Glomerular visceral epithelial cell (primary cell): ENCODE results near the gene CD44.

ENCODE experiments used
- DNase-seq: peaks from one replicate; pipeline ENCODE4 v3.0.0-alpha.2; 2016; ENCODE audit errors: extremely low spot score

The CD44 gene

GRCh38 chr11:35139722-35140282 lies 831 bp downstream of the CD44 start:
- peak; percentile 43 for DNase-seq

DNA sequence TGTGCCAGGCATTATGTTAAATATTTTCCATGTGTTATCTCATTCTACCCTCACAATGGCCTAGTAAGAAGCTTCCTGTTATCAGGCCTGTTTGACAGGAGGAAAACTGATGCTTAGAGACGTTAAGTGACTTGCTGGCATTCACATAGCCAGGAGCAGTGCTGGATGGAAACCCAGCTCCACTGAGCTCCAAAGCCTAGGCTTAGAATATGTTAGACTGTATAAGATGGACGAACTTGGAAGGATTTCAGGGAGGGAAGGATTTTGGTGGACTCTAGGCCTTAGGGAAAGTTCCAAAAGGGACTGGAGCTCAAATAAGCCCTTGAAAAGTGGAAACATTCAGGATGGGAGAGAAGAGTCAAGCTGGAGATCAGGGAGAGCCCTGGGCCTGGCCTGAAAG lies 2.1 kb downstream of the CD44 start:
- no peak for DNase-seq

DNA sequence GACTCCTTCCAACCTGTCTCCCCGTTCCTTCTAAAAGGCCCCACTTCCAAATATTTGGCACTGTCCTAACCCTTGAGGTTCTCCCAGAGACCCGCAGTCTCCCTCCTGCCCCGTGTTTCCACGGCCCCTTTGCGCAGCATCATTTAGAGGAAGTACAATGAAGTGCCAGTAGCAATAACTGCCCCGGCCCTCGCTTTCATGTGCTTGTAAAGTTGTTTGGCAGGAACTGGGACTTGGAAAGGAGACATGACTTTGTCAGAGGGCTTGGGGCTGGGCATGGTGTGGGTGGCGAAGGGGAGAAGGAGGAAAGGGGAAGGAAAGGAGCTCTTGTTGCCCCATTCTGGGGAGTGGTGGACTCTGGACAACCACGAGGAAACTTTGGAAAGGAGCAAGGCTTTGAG lies 2.6 kb downstream of the CD44 start:
- DNase-seq: no peak

- DNase-seq: peak; percentile 47
These were observed 3.6 kb downstream of the CD44 start for GRCh38 chr11:35142481-35143075.

DNA sequence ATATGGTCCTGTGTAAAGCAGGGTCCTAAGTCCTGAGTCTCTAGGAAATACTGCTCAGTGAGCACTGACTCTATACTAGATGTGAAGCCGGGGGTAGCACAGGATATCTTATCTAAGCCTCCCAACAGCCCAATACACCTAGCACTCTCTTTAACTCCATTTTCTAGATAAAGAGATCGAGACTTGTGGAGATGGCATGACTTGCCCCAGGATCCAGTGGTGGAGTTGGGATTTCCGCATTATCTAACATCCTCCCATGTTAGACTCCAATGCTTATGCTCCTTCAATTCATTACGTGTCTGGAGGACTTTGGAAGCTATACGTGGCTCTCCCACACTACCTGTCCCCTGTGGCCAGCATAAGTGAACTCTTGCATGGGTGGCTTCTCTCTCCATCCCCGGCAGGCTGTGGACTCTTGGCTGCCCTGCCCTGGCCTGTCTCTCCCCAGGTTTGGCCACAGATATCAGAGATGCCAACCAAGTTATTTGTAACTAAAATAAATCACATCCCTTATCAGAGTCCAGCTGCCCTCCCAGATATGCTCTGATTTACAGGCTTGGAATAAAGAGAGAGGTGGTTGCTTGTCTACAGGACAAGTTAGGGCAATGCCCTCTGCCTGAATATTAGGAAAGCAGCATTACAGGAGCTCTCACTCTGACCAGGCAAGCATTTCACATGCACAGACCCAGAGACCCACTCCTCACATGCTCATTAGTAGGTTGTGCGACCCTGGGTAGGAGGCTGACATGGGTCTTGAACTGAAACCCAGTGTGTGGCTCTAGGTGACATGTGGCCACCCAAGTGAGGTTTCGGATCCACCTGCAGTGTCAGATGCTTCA lies 4.5 kb downstream of the CD44 start:
- no peak for DNase-seq

DNA sequence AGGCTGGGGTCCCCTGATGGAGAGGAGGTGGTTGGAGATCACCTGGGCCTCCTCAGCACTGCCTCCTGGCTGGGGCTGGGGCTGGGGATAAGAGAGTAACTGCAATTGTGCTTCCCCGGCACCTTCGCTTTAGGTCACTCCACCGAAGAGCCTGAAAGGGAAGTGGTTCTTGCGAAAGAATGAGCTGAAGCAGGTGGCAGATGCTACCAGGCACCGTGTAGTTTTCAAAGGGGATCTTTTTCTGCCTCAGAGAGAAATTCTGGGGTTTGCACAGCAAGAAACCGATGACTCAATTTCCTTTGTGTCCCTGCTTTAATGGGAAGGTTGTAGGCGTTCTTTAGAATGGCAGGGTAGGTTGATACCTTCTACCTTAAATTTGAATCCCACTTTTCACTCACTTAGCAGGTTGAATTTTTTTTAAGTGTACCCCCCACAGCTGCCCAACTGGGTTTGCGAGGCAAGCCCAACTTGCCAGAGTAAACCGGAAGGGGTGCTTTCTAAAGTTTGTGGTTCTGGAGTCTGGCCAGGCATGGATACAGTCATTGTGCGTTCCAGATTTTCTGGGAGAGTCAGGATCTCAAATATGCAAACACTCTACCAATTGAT lies 5.3 kb downstream of the CD44 start:
- peak; percentile 76 for DNase-seq

- no peak for DNase-seq
These were observed 5.8 kb downstream of the CD44 start for GRCh38 chr11:35144806-35145205.

- peak; percentile 81 for DNase-seq
These were observed 6.3 kb downstream of the CD44 start for GRCh38 chr11:35145271-35145670.

DNA sequence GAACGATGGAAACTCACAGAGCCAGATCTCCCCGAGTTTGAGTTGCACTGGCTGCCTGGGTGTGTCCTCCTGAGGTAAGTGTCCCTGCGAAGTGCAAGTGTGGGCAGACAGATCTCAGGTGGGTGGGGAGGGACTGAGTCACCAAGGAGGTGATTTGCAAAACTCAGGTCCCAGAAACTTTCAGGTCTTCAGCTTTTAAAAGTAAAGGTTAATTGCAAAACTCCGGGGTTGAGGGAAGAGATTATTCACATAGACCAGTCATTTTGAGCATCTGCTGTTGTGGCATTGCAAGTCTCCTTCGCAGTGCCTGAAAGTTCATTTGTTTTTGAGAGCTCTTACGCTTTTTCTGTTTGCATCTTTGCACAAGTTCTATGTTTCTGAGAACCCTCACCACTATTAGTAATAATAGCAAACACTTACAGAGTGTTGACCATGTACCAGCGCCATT lies 7.1 kb downstream of the CD44 start:
- no peak for DNase-seq

DNA sequence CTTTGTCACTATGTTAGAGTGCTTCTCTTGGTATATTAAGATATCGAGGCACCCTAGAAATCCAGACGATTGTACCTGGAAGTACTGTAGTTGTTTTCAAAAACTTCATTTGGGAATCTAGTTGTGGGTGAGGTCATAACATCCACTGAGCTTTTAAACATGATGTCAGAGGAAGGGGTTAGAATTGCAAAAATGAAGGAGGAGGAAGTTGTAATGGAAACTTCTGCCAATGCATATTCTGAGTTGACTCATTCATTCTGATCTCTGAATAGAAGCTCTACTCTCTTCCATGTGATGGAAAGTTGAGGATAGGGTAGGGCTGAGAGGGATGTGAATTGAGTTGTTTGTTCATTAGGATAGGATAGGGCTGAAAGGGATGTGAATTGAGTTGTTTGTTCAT lies 7.7 kb downstream of the CD44 start:
- no peak for DNase-seq

DNA sequence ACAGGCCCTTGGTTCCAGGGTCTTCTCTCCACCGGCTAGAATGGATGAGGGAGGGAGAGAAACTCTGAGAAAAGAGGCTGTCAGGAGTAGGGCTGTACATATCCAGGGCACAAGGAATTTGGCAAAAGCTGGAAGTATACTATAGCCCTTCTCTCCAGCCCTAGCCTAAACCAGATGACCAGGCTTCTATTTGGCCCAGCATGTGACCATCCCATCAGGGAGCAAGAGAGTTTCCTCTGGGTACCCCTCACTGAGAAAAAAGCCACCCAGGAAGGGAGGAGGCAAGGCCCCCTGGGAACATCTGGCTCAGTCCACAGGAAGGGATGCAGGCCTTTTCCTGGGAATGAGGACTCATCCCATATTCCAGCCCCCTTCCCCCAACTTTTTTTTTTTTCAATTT lies 8.3 kb downstream of the CD44 start:
- DNase-seq: no peak

DNA sequence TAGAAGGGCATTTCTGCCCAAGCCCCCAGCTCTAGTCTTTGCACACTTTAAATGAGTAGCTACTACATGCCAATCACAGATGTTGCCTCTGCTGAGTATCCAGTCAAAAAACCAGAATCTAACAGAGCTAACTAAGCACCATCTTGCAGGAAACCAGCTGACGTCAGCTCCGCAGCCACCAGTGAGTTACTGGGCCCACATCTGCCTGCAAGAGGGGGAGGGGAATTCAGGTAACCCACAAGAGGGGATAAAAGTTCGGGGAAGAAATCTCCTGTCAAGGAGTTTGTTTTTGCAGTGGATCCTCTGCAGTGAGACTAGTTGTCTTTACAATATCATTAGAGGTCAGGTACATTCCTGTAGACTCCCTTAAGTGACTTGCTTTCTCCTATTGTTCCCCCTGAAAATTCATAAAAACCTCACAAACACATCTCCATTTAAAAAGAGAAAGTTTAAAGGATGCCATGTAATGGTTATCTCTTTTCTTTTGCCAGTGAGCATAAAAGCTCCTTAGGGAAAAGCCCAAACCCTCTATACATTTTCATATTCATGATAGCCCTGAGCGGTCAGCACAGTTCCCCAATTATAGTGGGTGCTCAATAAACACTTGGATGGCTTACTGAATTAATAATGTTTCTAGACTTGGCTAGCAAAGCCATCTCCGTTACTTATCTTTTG lies 9.3 kb downstream of the CD44 start:
- DNase-seq: no peak

- DNase-seq: no peak
These were observed 11.5 kb downstream of the CD44 start for GRCh38 chr11:35150454-35150853.

- no peak for DNase-seq
These were observed 12.3 kb downstream of the CD44 start for GRCh38 chr11:35151241-35151640.

- no peak for DNase-seq
These were observed 12.8 kb downstream of the CD44 start for GRCh38 chr11:35151683-35152280.

DNA sequence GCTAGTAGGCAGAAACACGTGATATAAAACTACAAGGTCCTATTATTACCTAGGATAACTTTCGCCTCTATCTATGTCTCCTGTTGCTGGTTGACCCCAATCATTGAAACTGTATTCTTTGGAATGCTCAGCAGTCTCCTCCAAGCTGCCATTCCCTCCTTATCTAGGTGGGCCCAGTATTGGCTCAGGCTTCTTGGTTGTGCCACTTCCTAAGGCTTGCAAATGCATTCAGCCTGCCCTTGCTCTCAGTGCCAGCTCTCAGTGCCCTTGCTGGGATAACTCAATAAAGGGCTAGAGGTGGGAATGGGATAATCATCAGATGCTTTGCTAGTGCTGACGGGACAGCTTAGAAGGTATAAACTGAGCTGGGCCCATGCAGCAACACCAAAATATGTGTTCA lies 13.6 kb downstream of the CD44 start:
- DNase-seq: no peak

- DNase-seq: no peak
These were observed 14.3 kb downstream of the CD44 start for GRCh38 chr11:35153280-35153679.

DNA sequence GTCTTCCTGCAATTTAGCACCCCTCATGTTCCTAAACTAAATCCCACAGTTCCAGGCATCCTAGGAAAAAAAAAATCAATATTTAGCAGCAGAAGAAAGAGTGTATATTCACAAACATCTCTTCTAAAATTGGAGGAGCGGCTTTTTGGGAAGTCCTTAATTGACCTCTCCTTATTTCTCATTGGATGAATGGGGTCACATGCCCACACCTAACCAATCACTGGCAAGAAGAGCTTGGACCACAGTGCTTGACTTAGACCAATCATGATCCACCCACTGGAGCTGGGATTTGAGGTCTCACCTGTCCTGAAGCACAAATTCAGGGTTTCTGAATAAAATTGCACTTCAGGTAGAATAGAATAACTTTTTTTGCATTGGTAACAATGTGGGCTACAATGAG lies 16.0 kb downstream of the CD44 start:
- DNase-seq: no peak

- no peak for DNase-seq
These were observed 16.7 kb downstream of the CD44 start for GRCh38 chr11:35155677-35156076.

DNA sequence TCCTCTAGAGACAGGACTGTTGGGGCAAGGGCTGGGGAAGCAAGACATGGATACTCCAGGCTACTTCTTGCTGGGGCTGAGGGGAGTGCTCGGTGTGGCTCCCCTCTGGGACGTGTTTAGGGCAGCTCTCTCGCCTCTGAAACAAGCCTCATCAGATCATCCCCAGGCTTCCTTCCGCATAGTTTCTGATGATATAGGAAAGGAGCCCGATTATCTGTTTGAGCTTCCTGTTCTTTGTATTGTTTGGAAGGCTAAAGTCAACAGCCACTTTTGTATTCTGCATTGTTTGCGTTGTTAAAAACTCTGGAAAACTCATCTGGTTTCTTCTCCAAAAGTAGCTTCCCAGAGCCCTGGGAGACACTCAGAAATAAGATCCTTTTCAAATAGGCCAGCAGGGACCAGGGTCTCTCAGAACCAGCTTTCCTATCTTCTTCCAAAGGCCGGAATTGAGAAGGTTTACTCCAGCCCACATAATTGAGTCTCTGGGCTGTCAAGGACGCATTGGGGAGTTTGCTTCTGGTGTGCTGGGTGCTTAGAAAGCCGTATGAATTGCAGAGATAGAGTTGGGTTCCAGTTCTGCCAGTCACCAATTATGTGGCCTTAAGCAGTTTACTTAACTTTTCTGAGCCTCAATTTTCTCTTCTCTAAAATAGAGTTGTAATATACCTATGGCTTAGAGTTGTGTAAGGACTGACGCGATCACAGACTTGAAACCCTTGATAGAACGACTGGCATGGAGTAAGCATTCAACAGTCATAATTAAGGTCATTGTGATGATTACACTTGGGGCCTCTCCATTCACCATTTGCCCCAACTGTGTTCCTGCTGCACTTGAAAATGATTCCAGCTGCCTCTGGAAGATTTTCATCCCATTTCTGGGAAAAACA lies 19.1 kb downstream of the CD44 start:
- DNase-seq: no peak
